ENCODE measurements around the gene TCEANC. TPM values are rescaled to one million over a fixed set of nuclear protein-coding genes. Genes with fewer than 3 reads are reported as not detected.

TCEANC gene
- total RNA-seq, 2 donors from 2014 or later: 1.8 to 3.6 TPM

DNA sequence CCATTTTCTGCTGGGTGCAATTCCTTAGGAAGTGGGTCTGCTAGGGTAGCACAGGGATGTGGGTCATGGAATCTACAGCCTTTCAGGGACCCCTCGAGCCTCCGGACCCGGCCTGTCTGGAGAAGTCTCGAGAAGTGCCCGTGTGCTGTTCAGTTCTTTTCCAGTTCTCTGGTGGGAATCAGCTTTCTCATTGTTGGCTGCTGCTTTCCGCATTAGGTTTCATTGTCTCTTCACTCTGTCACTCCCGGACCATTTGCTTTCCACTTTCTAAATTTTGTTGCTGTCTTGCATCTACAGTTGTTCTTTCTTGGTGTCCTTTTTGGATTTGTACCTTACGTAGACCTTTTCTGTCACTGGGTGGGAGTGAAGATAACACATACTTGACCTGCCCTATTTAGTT lies 42.0 kb downstream of the TCEANC start:
- no peaks in the 10 kb centered on the region for H3K27me3 Mint-ChIP-seq (ENCODE audit: insufficient read depth)

GRCh38 chrX:13695601-13696115 lies 42.7 kb downstream of the TCEANC start:
- H3K4me3 Mint-ChIP-seq: no peak overlapping the region
- H3K27ac ChIP-seq (ENCODE audit: low read depth, low read length): no peak overlapping the region
- H3K27ac Mint-ChIP-seq: no peak overlapping the region
- H3K9me3 ChIP-seq (ENCODE audit: control insufficient read depth, low read length): no peaks in the 10 kb centered on the region
- TF ChIP-seq CTCF (conservative IDR thresholded peaks at IDR 0.05): no peak
- peaks cover 56% of the 10 kb centered on the region for H3K9me3 Mint-ChIP-seq
- no peak for DNase-seq
- no peaks in the 10 kb centered on the region for H3K27me3 ChIP-seq (ENCODE audit: control insufficient read depth, insufficient read depth, low read length, poor library complexity, severe bottlenecking)
- no peaks in the 10 kb centered on the region for H3K4me1 ChIP-seq (ENCODE audit: control insufficient read depth, insufficient read depth, low read length)
- no peak overlapping the region for H3K9ac ChIP-seq (ENCODE audit: extremely low read depth, low read length, poor library complexity, severe bottlenecking)
- peaks cover 4% of the 10 kb centered on the region for H3K36me3 ChIP-seq (ENCODE audit: control insufficient read depth, insufficient read depth, low read length)
- H3K4me3 ChIP-seq (ENCODE audit: low read length): no peak overlapping the region
- H3K4me1 Mint-ChIP-seq: peaks cover 14% of the 10 kb centered on the region
- H3K36me3 Mint-ChIP-seq (ENCODE audit: low read depth): no peaks in the 10 kb centered on the region
- 94 to 100% methylated on average over 1 to 4 of the region's 4 CpGs for WGBS, 2 experiments (ENCODE audit: insufficient coverage in 1 of 2, insufficient read length in 1 of 2)
- H3K27me3 Mint-ChIP-seq (ENCODE audit: insufficient read depth): no peaks in the 10 kb centered on the region

More for the DNA sequence above, 42.0 kb downstream of the TCEANC start:
- Histone ChIP-seq H3K36me3 (ENCODE audit: control insufficient read depth, insufficient read depth, low read length) (peaks cover 4% of the 10 kb centered on the region), H3K27me3 (ENCODE audit: control insufficient read depth, insufficient read depth, low read length, poor library complexity, severe bottlenecking) (no peaks in the 10 kb centered on the region), H3K27ac (ENCODE audit: low read depth, low read length) (no peak overlapping the region), H3K9me3 (ENCODE audit: control insufficient read depth, low read length) (no peaks in the 10 kb centered on the region), H3K4me1 (ENCODE audit: control insufficient read depth, insufficient read depth, low read length) (no peaks in the 10 kb centered on the region), H3K4me3 (ENCODE audit: low read length) (no peak overlapping the region), H3K9ac (ENCODE audit: extremely low read depth, low read length, poor library complexity, severe bottlenecking) (no peak overlapping the region)
- peaks cover 56% of the 10 kb centered on the region for H3K9me3 Mint-ChIP-seq
- no peak overlapping the region for H3K27ac Mint-ChIP-seq
- DNase-seq: no peak
- H3K36me3 Mint-ChIP-seq (ENCODE audit: low read depth): no peaks in the 10 kb centered on the region
- no peak overlapping the region for H3K4me3 Mint-ChIP-seq
- peaks cover 19% of the 10 kb centered on the region for H3K4me1 Mint-ChIP-seq
- no peak for TF ChIP-seq CTCF (conservative IDR thresholded peaks at IDR 0.05)
- 96% methylated on average over 8 of the region's 8 CpGs; no CpG with 5 or more reads in 1 of the 2 experiments for WGBS, 2 experiments (ENCODE audit: insufficient coverage in 1 of 2, insufficient read length in 1 of 2)

DNA sequence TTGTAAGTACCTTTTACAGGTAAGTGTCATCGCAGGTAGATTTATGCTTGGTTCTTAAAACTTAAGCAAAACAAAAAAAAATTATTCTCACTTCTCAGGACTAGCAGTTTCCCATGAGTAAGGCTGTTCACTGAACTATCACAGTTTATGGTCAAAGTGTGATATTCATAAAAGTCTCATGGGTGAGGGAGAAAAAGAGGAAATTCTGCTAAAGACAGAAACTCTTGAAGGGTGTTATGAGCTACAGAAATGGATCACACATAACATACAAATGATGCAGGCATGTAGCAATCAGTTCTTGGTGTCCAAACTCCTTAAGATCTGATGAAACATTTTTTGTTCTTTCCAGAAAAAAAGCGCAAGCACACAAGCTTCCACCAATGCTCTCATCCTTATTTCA lies 44.5 kb downstream of the TCEANC start:
- Histone ChIP-seq H3K9ac (ENCODE audit: extremely low read depth, low read length, poor library complexity, severe bottlenecking) (no peak overlapping the region), H3K36me3 (ENCODE audit: control insufficient read depth, insufficient read depth, low read length) (peaks cover 4% of the 10 kb centered on the region), H3K9me3 (ENCODE audit: control insufficient read depth, low read length) (no peaks in the 10 kb centered on the region), H3K4me3 (ENCODE audit: low read length) (no peak overlapping the region), H3K4me1 (ENCODE audit: control insufficient read depth, insufficient read depth, low read length) (no peaks in the 10 kb centered on the region), H3K27me3 (ENCODE audit: control insufficient read depth, insufficient read depth, low read length, poor library complexity, severe bottlenecking) (no peaks in the 10 kb centered on the region), H3K27ac (ENCODE audit: low read depth, low read length) (no peak overlapping the region)
- Mint-ChIP-seq H3K36me3 (ENCODE audit: low read depth) (no peaks in the 10 kb centered on the region), H3K4me3 (no peak overlapping the region), H3K4me1 (peaks cover 15% of the 10 kb centered on the region), H3K27me3 (ENCODE audit: insufficient read depth) (no peaks in the 10 kb centered on the region), H3K27ac (no peak overlapping the region), H3K9me3 (peaks cover 63% of the 10 kb centered on the region)
- WGBS, 2 experiments (ENCODE audit: insufficient coverage in 1 of 2, insufficient read length in 1 of 2): 100% methylated on average over 2 of the region's 2 CpGs; no CpG with 5 or more reads in 1 of the 2 experiments
- no peak for DNase-seq
- TF ChIP-seq CTCF (conservative IDR thresholded peaks at IDR 0.05): no peak

Data from endodermal cell (in vitro differentiated cells).